ENCODE results near the gene CNTNAP5.

DNA sequence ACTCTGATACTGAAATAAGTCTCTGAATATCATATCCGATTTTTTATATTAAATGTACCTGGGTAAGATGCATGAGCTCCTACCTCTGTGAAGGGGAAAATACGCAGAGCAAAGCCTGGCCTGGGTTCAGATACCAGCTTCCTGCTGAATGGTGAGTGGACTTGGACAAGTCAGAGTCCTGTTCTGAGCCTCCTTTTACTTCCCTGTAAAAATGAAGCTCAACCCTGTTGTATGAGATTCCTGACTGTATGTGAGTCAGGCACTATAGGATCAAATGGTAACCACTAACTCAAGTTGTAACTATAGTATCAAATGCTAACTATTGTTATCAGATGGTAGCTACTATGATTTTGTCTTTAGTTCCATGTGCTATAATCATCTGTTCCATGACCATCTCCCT is 561.7 kb downstream of the CNTNAP5 start:
- TF ChIP-seq POLR2A (IDR thresholded peaks at IDR 0.05) (no peak), POLR2AphosphoS5 (IDR thresholded peaks at IDR 0.05) (no peak), EP300 (IDR thresholded peaks at IDR 0.05) (no peak)
- TF ChIP-seq, protein P1, sequence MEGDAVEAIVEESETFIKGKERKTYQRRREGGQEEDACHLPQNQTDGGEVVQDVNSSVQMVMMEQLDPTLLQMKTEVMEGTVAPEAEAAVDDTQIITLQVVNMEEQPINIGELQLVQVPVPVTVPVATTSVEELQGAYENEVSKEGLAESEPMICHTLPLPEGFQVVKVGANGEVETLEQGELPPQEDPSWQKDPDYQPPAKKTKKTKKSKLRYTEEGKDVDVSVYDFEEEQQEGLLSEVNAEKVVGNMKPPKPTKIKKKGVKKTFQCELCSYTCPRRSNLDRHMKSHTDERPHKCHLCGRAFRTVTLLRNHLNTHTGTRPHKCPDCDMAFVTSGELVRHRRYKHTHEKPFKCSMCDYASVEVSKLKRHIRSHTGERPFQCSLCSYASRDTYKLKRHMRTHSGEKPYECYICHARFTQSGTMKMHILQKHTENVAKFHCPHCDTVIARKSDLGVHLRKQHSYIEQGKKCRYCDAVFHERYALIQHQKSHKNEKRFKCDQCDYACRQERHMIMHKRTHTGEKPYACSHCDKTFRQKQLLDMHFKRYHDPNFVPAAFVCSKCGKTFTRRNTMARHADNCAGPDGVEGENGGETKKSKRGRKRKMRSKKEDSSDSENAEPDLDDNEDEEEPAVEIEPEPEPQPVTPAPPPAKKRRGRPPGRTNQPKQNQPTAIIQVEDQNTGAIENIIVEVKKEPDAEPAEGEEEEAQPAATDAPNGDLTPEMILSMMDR (IDR thresholded peaks at IDR 0.05), result no peak
